GM18867 (cell line): ENCODE results near the gene PSMD13.

ENCODE experiments used
- ATAC-seq: cut with Tn5 transposase; IDR thresholded peaks from one replicate; pipeline ENCODE4 v1.9.1; 2021; ENCODE audit warnings: mild to moderate bottlenecking, moderate library complexity; ENCODE audit not compliant: unreplicated experiment

PSMD13 gene

DNA sequence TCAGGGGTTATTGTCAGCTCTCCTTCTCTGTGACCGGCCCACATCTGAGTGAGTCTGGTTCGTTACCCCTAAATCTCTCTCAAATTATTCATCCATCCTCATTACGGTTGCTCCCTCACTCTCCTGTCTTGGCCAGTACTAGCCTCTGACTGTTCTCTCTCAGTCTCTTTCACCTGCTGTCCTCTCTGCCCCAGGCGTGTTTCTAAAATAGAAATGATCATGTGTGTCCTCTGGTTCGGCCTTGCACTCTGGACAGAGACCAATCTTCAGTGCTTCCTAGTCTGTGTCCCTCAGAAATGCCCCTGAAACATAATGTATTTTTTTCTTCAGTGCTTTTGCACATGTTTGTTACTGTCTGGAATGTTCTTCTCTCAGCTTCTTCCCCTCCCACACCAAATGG lies 4.9 kb downstream of the PSMD13 start:
- no peak for ATAC-seq

DNA sequence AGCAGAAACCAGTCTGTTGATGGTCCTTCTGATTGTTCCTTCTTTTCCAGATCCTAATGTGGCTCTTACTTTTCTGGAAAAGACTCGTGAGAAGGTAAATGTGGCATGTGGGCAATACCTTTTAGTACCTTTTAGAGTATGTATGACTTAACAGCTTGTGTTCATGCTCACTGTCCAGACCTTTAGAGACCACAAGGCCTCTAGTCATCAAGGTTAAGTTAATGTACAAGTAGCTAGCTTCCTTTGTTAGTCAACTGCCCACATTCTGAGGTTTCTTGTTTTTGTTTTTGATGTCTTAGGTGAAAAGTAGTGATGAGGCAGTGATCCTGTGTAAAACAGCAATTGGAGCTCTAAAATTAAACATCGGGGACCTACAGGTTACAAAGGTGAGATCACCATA lies 7.6 kb downstream of the PSMD13 start:
- ATAC-seq, result no peak

GRCh38 chr11:249062-249461 lies 12.3 kb downstream of the PSMD13 start:
- ATAC-seq, result no peak

- no peak for ATAC-seq
These were observed 13.5 kb downstream of the PSMD13 start for GRCh38 chr11:250274-250673.

DNA sequence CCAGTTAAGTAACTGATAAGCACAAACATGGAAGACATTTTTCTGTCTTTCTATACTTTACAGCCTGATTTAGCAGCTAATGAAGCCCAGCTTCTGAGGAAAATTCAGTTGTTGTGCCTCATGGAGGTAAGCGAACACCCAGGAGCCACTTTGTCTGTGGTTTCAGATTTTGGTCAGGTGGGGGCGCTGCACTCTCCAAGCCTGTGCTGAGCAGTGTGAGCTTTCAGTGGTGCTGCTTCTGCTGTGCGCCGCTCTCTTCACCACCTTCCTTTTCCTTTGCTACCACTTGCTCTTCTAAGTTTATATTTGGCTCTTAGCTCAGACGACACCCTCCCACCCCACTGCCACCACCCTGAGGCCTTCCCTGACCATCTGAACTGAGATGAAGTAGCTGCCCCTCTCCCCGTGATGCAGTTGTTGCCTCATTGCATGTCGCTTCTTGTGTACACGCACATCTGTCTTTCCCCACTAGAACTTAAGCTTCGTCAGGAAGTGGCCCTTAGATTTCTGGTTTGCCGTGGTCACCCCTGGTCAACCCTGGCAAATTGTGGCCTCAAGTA lies 14.0 kb downstream of the PSMD13 start:
- ATAC-seq, result no peak

- ATAC-seq, result no peak
These were observed 14.8 kb downstream of the PSMD13 start for GRCh38 chr11:251550-251949.

- ATAC-seq, result no peak
These were observed 15.9 kb downstream of the PSMD13 start for GRCh38 chr11:252666-253065.

GRCh38 chr11:253160-253885 lies 16.5 kb downstream of the PSMD13 start:
- no peak for ATAC-seq

DNA sequence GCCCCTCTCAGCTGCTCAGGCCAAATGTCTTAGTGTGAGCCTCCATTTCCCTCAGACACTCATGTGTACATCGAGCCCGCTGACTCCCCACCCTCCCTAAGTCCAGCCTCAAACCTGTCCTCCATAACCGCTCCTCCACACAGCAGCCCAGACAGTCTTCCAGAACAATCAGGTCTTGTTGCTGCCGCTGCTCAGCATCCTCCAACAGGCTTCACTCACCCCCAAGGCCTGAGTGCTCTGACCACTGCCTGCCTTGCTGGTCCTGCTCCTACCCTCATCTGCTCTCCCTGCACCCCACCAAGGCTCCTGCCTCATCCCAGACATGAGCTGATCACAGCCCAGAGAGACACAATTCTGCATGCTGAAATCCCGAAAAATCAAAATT lies 17.1 kb downstream of the PSMD13 start:
- ATAC-seq, result no peak

GRCh38 chr11:255176-255575 lies 18.4 kb downstream of the PSMD13 start:
- ATAC-seq, result no peak

DNA sequence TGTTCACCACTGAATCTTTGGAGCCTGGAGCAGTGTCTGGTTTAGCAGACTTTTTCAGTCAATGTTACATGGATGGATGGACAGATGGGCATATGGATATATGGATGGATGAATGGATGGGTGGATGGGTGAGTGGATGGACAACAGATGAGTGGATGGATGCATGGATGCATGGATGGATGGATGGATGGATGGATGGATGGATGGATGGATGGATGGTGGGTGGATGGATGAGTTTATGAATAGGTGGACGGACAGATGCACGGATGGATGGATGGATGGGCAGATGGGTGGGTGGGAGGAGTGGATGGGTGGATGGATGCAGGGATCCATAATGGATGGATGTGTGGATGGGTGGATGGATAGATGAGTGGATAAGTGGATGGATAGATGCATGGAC lies 19.0 kb downstream of the PSMD13 start:
- ATAC-seq, result no peak

GRCh38 chr11:256952-257737 lies 20.4 kb downstream of the PSMD13 start:
- peak; percentile 55 for ATAC-seq

DNA sequence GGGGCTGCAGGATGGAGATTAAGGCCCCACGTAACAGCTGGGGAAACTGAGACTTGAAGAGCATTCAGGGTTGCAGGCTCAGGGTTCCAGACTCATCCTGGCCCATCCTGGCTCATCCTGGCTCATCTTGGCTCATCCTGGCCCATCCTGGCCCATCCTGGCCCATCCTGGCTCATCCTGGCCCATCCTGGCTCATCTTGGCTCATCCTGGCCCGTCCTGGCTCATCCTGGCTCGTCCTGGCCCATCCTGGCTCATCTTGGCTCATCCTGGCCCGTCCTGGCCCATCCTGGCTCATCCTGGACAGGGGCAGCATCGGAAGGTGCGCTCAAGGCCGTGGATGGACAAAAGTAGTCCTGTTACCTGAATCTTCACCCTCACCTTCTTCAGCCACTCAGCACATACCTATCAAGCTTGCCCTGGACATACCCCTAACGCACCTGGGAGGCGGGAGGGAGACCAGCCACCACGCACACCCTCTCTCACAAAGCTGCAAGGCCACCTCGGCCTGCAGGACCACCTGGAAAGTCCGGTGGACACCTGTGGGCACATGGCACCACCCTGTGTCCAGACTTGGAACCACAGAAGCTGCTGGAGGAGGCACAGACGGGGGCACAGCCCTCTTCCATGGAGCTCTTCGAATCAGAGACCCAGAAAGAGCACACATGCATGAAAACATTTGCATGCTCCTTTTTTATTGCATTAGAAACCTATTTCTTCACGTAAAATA lies 21.2 kb downstream of the PSMD13 start:
- no peak for ATAC-seq

GRCh38 chr11:259413-259812 lies 22.6 kb downstream of the PSMD13 start:
- ATAC-seq, result no peak

DNA sequence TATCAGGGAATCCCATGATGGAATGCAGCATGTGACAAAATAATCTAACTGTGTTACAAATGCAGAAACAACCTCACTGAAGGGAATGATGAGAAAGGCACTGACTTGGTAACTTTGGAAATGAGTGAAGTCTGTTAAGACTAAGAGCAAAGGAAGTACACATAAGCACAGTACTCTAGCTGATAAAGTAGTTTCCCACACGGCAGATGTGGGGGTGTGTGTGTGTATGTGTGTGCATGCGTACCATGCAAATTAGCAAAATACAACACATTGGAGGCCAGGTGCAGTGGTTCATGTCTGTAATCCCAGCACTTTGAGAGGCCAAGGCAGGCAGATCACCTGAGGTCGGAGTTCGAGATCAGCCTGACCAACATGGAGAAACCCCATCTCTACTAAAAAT lies 24.8 kb downstream of the PSMD13 start:
- ATAC-seq, result no peak

GRCh38 chr11:266676-267439 lies 30.1 kb downstream of the PSMD13 start:
- ATAC-seq, result no peak

DNA sequence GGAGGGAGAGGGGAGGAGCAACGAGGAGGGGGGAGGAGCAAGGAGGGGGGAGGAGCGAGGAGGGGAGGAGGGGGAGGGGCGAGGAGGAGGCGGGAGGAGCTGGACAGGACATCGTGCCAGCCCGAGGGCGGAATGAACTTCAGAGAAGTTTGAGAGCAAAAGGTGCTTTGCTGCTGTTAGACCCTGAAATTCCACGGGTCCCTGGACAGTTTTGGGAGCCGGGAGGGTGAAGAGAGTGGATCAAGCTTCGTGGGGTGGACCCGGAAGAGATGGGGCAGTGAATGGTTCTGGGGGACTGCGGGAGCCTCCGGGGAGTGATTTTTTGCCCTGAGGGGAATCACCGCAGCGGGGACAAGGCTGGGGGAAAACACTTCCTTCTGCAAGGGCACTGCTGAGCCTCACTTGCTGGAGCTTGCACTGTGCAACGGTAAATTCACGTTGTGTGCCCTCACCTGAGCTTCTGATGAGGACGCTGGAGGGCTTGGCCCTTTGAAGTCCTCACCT lies 30.8 kb downstream of the PSMD13 start:
- ATAC-seq, result no peak

- peak; percentile 47 for ATAC-seq
These were observed 32.0 kb downstream of the PSMD13 start for GRCh38 chr11:268716-269145.

GRCh38 chr11:269146-269890 lies 32.5 kb downstream of the PSMD13 start:
- peak; percentile 69 for ATAC-seq
